ENCODE data around the gene SLC13A3. TPM values are rescaled to one million over a fixed set of nuclear protein-coding genes. Genes with fewer than 3 reads are reported as not detected.

SLC13A3 gene
- total and polyA plus RNA-seq, 8 donors: 2.4 to 10.4 (median 8.8) TPM

- no peak for TF ChIP-seq CTCF (IDR thresholded peaks at IDR 0.05)
- intact Hi-C loops (cut with DNase I): no loop called here
- H3K36me3 ChIP-seq: no peaks in the 10 kb centered on the region
- DNase-seq (no peak), ATAC-seq (no peak)
- H3K4me3 ChIP-seq: no peak overlapping the region
- no peaks in the 10 kb centered on the region for H3K9me3 ChIP-seq
- no peaks in the 10 kb centered on the region for H3K27me3 ChIP-seq
- H3K27ac ChIP-seq: no peak overlapping the region
- no peaks in the 10 kb centered on the region for H3K4me1 ChIP-seq
These were observed 72.5 kb downstream of the SLC13A3 start for GRCh38 chr20:46578745-46579144.

GRCh38 chr20:46576774-46577395, 74.4 kb downstream of the SLC13A3 start:
- no peak overlapping the region for H3K4me3 ChIP-seq
- H3K27me3 ChIP-seq: no peaks in the 10 kb centered on the region
- no peak overlapping the region for H3K27ac ChIP-seq
- no peak for ATAC-seq
- intact Hi-C loops (cut with DNase I): no loop called here
- DNase-seq: no peak
- no peaks in the 10 kb centered on the region for H3K36me3 ChIP-seq
- TF ChIP-seq CTCF (IDR thresholded peaks at IDR 0.05): no peak
- H3K4me1 ChIP-seq: no peaks in the 10 kb centered on the region
- no peaks in the 10 kb centered on the region for H3K9me3 ChIP-seq

GRCh38 chr20:46575937-46576461, 75.3 kb downstream of the SLC13A3 start:
- H3K4me1 ChIP-seq: no peaks in the 10 kb centered on the region
- no peak overlapping the region for H3K27ac ChIP-seq
- TF ChIP-seq CTCF (IDR thresholded peaks at IDR 0.05): no peak
- H3K4me3 ChIP-seq: no peak overlapping the region
- intact Hi-C loops (cut with DNase I): no loop called here
- H3K27me3 ChIP-seq: no peaks in the 10 kb centered on the region
- H3K9me3 ChIP-seq: no peaks in the 10 kb centered on the region
- no peak for ATAC-seq
- no peaks in the 10 kb centered on the region for H3K36me3 ChIP-seq
- no peak for DNase-seq

- H3K36me3 ChIP-seq: no peaks in the 10 kb centered on the region
- H3K27me3 ChIP-seq: no peaks in the 10 kb centered on the region
- TF ChIP-seq CTCF (IDR thresholded peaks at IDR 0.05): no peak
- no peak for DNase-seq
- H3K4me3 ChIP-seq: no peak overlapping the region
- intact Hi-C loops (cut with DNase I): no loop called here
- no peak overlapping the region for H3K27ac ChIP-seq
- no peaks in the 10 kb centered on the region for H3K4me1 ChIP-seq
- no peaks in the 10 kb centered on the region for H3K9me3 ChIP-seq
- ATAC-seq: no peak
These were observed 75.9 kb downstream of the SLC13A3 start for GRCh38 chr20:46575394-46575793.

GRCh38 chr20:46573788-46574584, 77.3 kb downstream of the SLC13A3 start:
- H3K4me1 ChIP-seq: no peaks in the 10 kb centered on the region
- intact Hi-C loops (cut with DNase I): no loop called here
- DNase-seq: no peak

More at GRCh38 chr20:46573788-46574584, 77.3 kb downstream of the SLC13A3 start:
- Histone ChIP-seq H3K27ac (no peak overlapping the region), H3K27me3 (no peaks in the 10 kb centered on the region), H3K36me3 (no peaks in the 10 kb centered on the region), H3K4me3 (no peak overlapping the region), H3K9me3 (no peaks in the 10 kb centered on the region)
- no peak for TF ChIP-seq CTCF (IDR thresholded peaks at IDR 0.05)
- no peak for ATAC-seq
